Mesenchymal stem cell (in vitro differentiated cells and primary cell): Measurements from ENCODE around the gene EIF2AK3.
A peak's percentile ranks its signal among the peaks of the same experiment; 100 is the strongest.
"Not testable (repeated sequence)": the region's sequence is repeated elsewhere in the genome, so short reads cannot be mapped to it uniquely, and the experiment has no call there.

Source experiments
- DNase-seq: peaks from one replicate; pipeline ENCODE4 v3.0.0-alpha.2; 2013
- H2AFZ ChIP-seq: one replicate; pipeline ENCODE4 v1.6.1; 2013; ENCODE audit warnings: low read depth, mild to moderate bottlenecking, control low read depth, inconsistent platforms, low read length, moderate library complexity
- H2AK5ac ChIP-seq: 2 replicates; pipeline ENCODE4 v1.6.1; 2013; ENCODE audit warnings: low read length, moderate library complexity, mild to moderate bottlenecking, inconsistent platforms; ENCODE audit not compliant: severe bottlenecking
- H2BK120ac ChIP-seq: one replicate; pipeline ENCODE4 v1.6.1; 2013; ENCODE audit warnings: low read depth, mild to moderate bottlenecking, inconsistent platforms, low read length, moderate library complexity
- H2BK12ac ChIP-seq, 2 experiments: one replicate each; pipeline ENCODE4 v1.6.1; 2013; ENCODE audit warnings: inconsistent platforms in 2 of 2, low read length in 2 of 2, mild to moderate bottlenecking in 2 of 2, moderate library complexity in 2 of 2, control low read depth in 1 of 2
- H2BK15ac ChIP-seq: one replicate; pipeline ENCODE4 v1.6.1; 2013; ENCODE audit warnings: mild to moderate bottlenecking, low read depth, inconsistent platforms; ENCODE audit not compliant: poor library complexity, severe bottlenecking
- H2BK5ac ChIP-seq: 2 replicates; pipeline ENCODE4 v1.6.1; 2013; ENCODE audit warnings: low read depth, mild to moderate bottlenecking, low read length, control low read depth, inconsistent platforms; ENCODE audit not compliant: poor library complexity, severe bottlenecking
- H3K14ac ChIP-seq, 2 experiments: one replicate each; pipeline ENCODE4 v1.6.1; 2013; ENCODE audit warnings: inconsistent platforms in 2 of 2, low read length in 2 of 2, control low read depth in 1 of 2, mild to moderate bottlenecking in 1 of 2, moderate library complexity in 1 of 2
- H3K18ac ChIP-seq, 2 experiments: one replicate each; pipeline ENCODE4 v1.6.1; 2013; ENCODE audit warnings: inconsistent platforms in 2 of 2, low read length in 2 of 2, control low read depth in 1 of 2, low read depth in 1 of 2, mild to moderate bottlenecking in 1 of 2
- H3K23ac ChIP-seq, 2 experiments: one replicate each; pipeline ENCODE4 v1.6.1; 2013; ENCODE audit warnings: inconsistent platforms in 2 of 2, low read length in 2 of 2, mild to moderate bottlenecking in 2 of 2, moderate library complexity in 2 of 2, control low read depth in 1 of 2
- H3K27ac ChIP-seq: 2 replicates; pipeline ENCODE4 v1.5.1; 2013; ENCODE audit warnings: mild to moderate bottlenecking, moderate library complexity, low read length, control low read depth, inconsistent platforms; ENCODE audit not compliant: poor library complexity, severe bottlenecking
- H3K27me3 ChIP-seq, 2 experiments: 2 replicates each; pipeline versions ENCODE4 v1.6.1 to v1.7.0; 2013; ENCODE audit warnings: low read length in 2 of 2, mild to moderate bottlenecking in 2 of 2, moderate library complexity in 2 of 2, control low read depth in 1 of 2, inconsistent platforms in 1 of 2; ENCODE audit not compliant: control insufficient read depth in 1 of 2, insufficient read depth in 1 of 2
- H3K36me3 ChIP-seq, 2 experiments: 2 replicates each; pipeline versions ENCODE4 v1.6.1 to v1.7.0; 2013; ENCODE audit warnings: low read length in 2 of 2, control low read depth in 1 of 2, inconsistent platforms in 1 of 2, low read depth in 1 of 2, mild to moderate bottlenecking in 1 of 2; ENCODE audit not compliant: insufficient read depth in 2 of 2, control insufficient read depth in 1 of 2
- H3K4ac ChIP-seq, 2 experiments: one replicate each; pipeline ENCODE4 v1.6.1; 2013; ENCODE audit warnings: inconsistent platforms in 2 of 2, low read length in 2 of 2, mild to moderate bottlenecking in 2 of 2, moderate library complexity in 2 of 2, control low read depth in 1 of 2, low read depth in 1 of 2
- H3K4me1 ChIP-seq: 2 replicates; pipeline ENCODE4 v1.6.1; 2013; ENCODE audit warnings: low read depth, low read length, control low read depth; ENCODE audit not compliant: control insufficient read depth, insufficient read depth
- H3K4me2 ChIP-seq: 2 replicates; pipeline ENCODE4 v1.6.1; 2013; ENCODE audit warnings: low read length, mild to moderate bottlenecking, inconsistent platforms; ENCODE audit not compliant: poor library complexity, severe bottlenecking
- H3K4me3 ChIP-seq, 2 experiments: 2 replicates each; pipeline versions ENCODE4 v1.5.1 to v1.7.0; 2013; ENCODE audit warnings: low read length in 2 of 2, mild to moderate bottlenecking in 2 of 2, control low read depth in 1 of 2, low read depth in 1 of 2; ENCODE audit not compliant: insufficient read depth in 1 of 2
- H3K79me1 ChIP-seq: replicated peaks from 2 replicates; pipeline ENCODE4 v1.6.1; 2013; ENCODE audit warnings: mild to moderate bottlenecking, control low read depth, low read length, inconsistent platforms; ENCODE audit not compliant: poor library complexity, severe bottlenecking
- H3K9ac ChIP-seq: 2 replicates; pipeline ENCODE4 v1.7.0; 2013; ENCODE audit warnings: mild to moderate bottlenecking, low read length, moderate library complexity
- H3K9me3 ChIP-seq: 2 replicates; pipeline ENCODE4 v1.7.0; 2013; ENCODE audit warnings: mild to moderate bottlenecking, low read length; ENCODE audit not compliant: control insufficient read depth
- H4K8ac ChIP-seq: one replicate; pipeline ENCODE4 v1.6.1; 2013; ENCODE audit warnings: inconsistent platforms, mild to moderate bottlenecking, low read length, moderate library complexity
- H4K91ac ChIP-seq: one replicate; pipeline ENCODE4 v1.6.1; 2013; ENCODE audit warnings: mild to moderate bottlenecking, low read length, inconsistent platforms
- WGBS: methylation state at CpG from one replicate; pipeline ENCODE4 v1.1.7; 2013; ENCODE audit warnings: mixed read lengths; 5-methylcytosine and 5-hydroxymethylcytosine counted together

Gene EIF2AK3

GRCh38 chr2:88556026-88556425 lies 71.2 kb downstream of the EIF2AK3 start:
- no peaks in the 10 kb centered on the region for H3K27me3 ChIP-seq
- no peak overlapping the region for H2BK120ac ChIP-seq
- no peak overlapping the region for H3K9ac ChIP-seq
- no peak overlapping the region for H3K4me3 ChIP-seq
- H2AK5ac ChIP-seq = no peak overlapping the region
- H3K36me3 ChIP-seq = peaks cover 11 to 68% of the 10 kb centered on the region in 2 experiments
- WGBS = 97% methylated on average over 7 of the region's 7 CpGs
- H3K27ac ChIP-seq = no peak overlapping the region
- H3K4ac ChIP-seq = no peak overlapping the region
- no peak overlapping the region for H2BK5ac ChIP-seq
- no peak overlapping the region for H2AFZ ChIP-seq
- H4K8ac ChIP-seq = no peak overlapping the region
- no peak overlapping the region for H2BK12ac ChIP-seq
- H3K4me2 ChIP-seq = no peak overlapping the region
- H3K4me1 ChIP-seq = no peaks in the 10 kb centered on the region
- no peaks in the 10 kb centered on the region for H3K9me3 ChIP-seq
- H4K91ac ChIP-seq = no peak overlapping the region
- no peak overlapping the region for H3K14ac ChIP-seq
- no peaks in the 10 kb centered on the region for H3K79me1 ChIP-seq
- DNase-seq = no peak
- no peak overlapping the region for H2BK15ac ChIP-seq
- H3K23ac ChIP-seq = no peak overlapping the region
- H3K18ac ChIP-seq = no peak overlapping the region

- Histone ChIP-seq H2AFZ (no peak overlapping the region), H3K23ac (no peak overlapping the region), H3K27me3 (peaks cover 5 to 12% of the 10 kb centered on the region in 2 experiments), H3K4me3 (no peak overlapping the region), H2AK5ac (no peak overlapping the region), H3K4me2 (no peak overlapping the region), H2BK5ac (no peak overlapping the region), H4K8ac (no peak overlapping the region), H2BK12ac (no peak overlapping the region), H3K14ac (no peak overlapping the region), H3K79me1 (no peaks in the 10 kb centered on the region), H3K9ac (no peak overlapping the region), H3K4me1 (peaks cover 6% of the 10 kb centered on the region), H3K4ac (no peak overlapping the region), H3K9me3 (no peaks in the 10 kb centered on the region), H3K27ac (no peak overlapping the region), H2BK15ac (no peak overlapping the region), H3K36me3 (peaks cover 11 to 50% of the 10 kb centered on the region in 2 experiments), H2BK120ac (no peak overlapping the region), H4K91ac (no peak overlapping the region), H3K18ac (no peak overlapping the region)
- DNase-seq = no peak
- 96% methylated on average over 5 of the region's 5 CpGs for WGBS
Observed at GRCh38 chr2:88554189-88554588, 73.1 kb downstream of the EIF2AK3 start.

GRCh38 chr2:88549616-88550292 lies 77.5 kb downstream of the EIF2AK3 start:
- Histone ChIP-seq H3K14ac (no peak overlapping the region), H2AFZ (peak overlapping the region; percentile 62), H3K27me3 (peaks cover 5 to 13% of the 10 kb centered on the region in 2 experiments), H2BK120ac (no peak overlapping the region), H3K4me1 (peaks cover 6% of the 10 kb centered on the region), H3K27ac (no peak overlapping the region), H2BK15ac (no peak overlapping the region), H4K8ac (no peak overlapping the region), H3K9me3 (no peaks in the 10 kb centered on the region), H3K4me2 (no peak overlapping the region), H3K23ac (peak overlapping the region in 1 of 2 experiments; percentile 85), H3K4ac (no peak overlapping the region), H3K36me3 (peaks cover 2 to 6% of the 10 kb centered on the region in 2 experiments), H2AK5ac (no peak overlapping the region), H3K9ac (peak overlapping the region; percentile 41), H3K4me3 (peak overlapping the region in 1 of 2 experiments; percentile 72), H3K18ac (no peak overlapping the region), H2BK12ac (no peak overlapping the region), H3K79me1 (no peaks in the 10 kb centered on the region), H2BK5ac (no peak overlapping the region), H4K91ac (no peak overlapping the region)
- WGBS = 7% methylated on average over 36 of the region's 36 CpGs
- no peak for DNase-seq

- not testable (repeated sequence) for H2BK12ac ChIP-seq, H3K18ac ChIP-seq, H2BK15ac ChIP-seq, H3K9ac ChIP-seq, H2BK120ac ChIP-seq, H3K14ac ChIP-seq, H2BK5ac ChIP-seq, H3K79me1 ChIP-seq, H4K8ac ChIP-seq, H3K4me2 ChIP-seq, H3K4ac ChIP-seq, H3K9me3 ChIP-seq, H3K4me1 ChIP-seq, H2AFZ ChIP-seq, H3K23ac ChIP-seq, H3K4me3 ChIP-seq, H2AK5ac ChIP-seq, H3K27ac ChIP-seq, H3K36me3 ChIP-seq, H4K91ac ChIP-seq, DNase-seq
- H3K27me3 ChIP-seq = peaks cover 5 to 13% of the 10 kb centered on the region in 2 experiments
- WGBS = 74% methylated on average over 3 of the region's 4 CpGs
Observed at GRCh38 chr2:88546291-88546690, 81.0 kb downstream of the EIF2AK3 start.
